Activated naive CD8-positive, alpha-beta T cell (primary cell): ENCODE data around the gene TES.

Experiments used
- H3K27ac Mint-ChIP-seq: one replicate; pipeline ENCODE4 v1.8.0; 2021; ENCODE audit warnings: mixed read lengths
- H3K27me3 Mint-ChIP-seq: one replicate; pipeline ENCODE4 v1.8.0; 2021; ENCODE audit warnings: mixed read lengths
- H3K36me3 Mint-ChIP-seq: one replicate; pipeline ENCODE4 v1.8.0; 2021; ENCODE audit warnings: mixed read lengths
- H3K4me1 Mint-ChIP-seq: one replicate; pipeline ENCODE4 v1.8.0; 2021; ENCODE audit warnings: low read depth, mixed read lengths
- H3K4me3 Mint-ChIP-seq: one replicate; pipeline ENCODE4 v1.8.0; 2021; ENCODE audit warnings: mild to moderate bottlenecking, mixed read lengths
- H3K9me3 Mint-ChIP-seq: one replicate; pipeline ENCODE4 v1.8.0; 2021; ENCODE audit warnings: low read depth, mixed read lengths

TES gene

GRCh38 chr7:116224492-116225098 is 14.3 kb downstream of the TES start:
- peaks cover 92% of the 10 kb centered on the region for H3K4me1 Mint-ChIP-seq
- peak overlapping the region; percentile 81 for H3K27ac Mint-ChIP-seq
- peaks cover 3% of the 10 kb centered on the region for H3K36me3 Mint-ChIP-seq
- H3K4me3 Mint-ChIP-seq, result peak overlapping the region; percentile 68
- H3K27me3 Mint-ChIP-seq, result no peaks in the 10 kb centered on the region
- H3K9me3 Mint-ChIP-seq, result no peaks in the 10 kb centered on the region

GRCh38 chr7:116225860-116226259 is 15.5 kb downstream of the TES start:
- Mint-ChIP-seq H3K36me3 (peaks cover 3% of the 10 kb centered on the region), H3K27ac (peak overlapping the region; percentile 37), H3K4me3 (no peak overlapping the region)

GRCh38 chr7:116226664-116227063 is 16.3 kb downstream of the TES start:
- H3K4me3 Mint-ChIP-seq, result no peak overlapping the region

More at GRCh38 chr7:116225860-116226259, 15.5 kb downstream of the TES start:
- Mint-ChIP-seq H3K27me3 (no peaks in the 10 kb centered on the region), H3K4me1 (peaks cover 92% of the 10 kb centered on the region), H3K9me3 (no peaks in the 10 kb centered on the region)

GRCh38 chr7:116227678-116228239 is 17.4 kb downstream of the TES start:
- Mint-ChIP-seq H3K4me3 (no peak overlapping the region), H3K36me3 (no peaks in the 10 kb centered on the region), H3K9me3 (no peaks in the 10 kb centered on the region), H3K4me1 (peaks cover 94% of the 10 kb centered on the region), H3K27ac (peak overlapping the region; percentile 66), H3K27me3 (no peaks in the 10 kb centered on the region)

More at GRCh38 chr7:116226664-116227063, 16.3 kb downstream of the TES start:
- peak overlapping the region; percentile 37 for H3K27ac Mint-ChIP-seq
- H3K9me3 Mint-ChIP-seq, result no peaks in the 10 kb centered on the region
- peaks cover 94% of the 10 kb centered on the region for H3K4me1 Mint-ChIP-seq
- no peaks in the 10 kb centered on the region for H3K27me3 Mint-ChIP-seq
- H3K36me3 Mint-ChIP-seq, result peaks cover 3% of the 10 kb centered on the region

- H3K27me3 Mint-ChIP-seq, result no peaks in the 10 kb centered on the region
- no peaks in the 10 kb centered on the region for H3K36me3 Mint-ChIP-seq
- H3K9me3 Mint-ChIP-seq, result no peaks in the 10 kb centered on the region
- H3K27ac Mint-ChIP-seq, result no peak overlapping the region
- H3K4me3 Mint-ChIP-seq, result no peak overlapping the region
- peaks cover 96% of the 10 kb centered on the region for H3K4me1 Mint-ChIP-seq
Observed at GRCh38 chr7:116228241-116228640, 17.9 kb downstream of the TES start.

GRCh38 chr7:116229366-116229765 is 19.0 kb downstream of the TES start:
- Mint-ChIP-seq H3K27me3 (no peaks in the 10 kb centered on the region), H3K27ac (peak overlapping the region; percentile 88), H3K36me3 (no peaks in the 10 kb centered on the region), H3K9me3 (no peaks in the 10 kb centered on the region), H3K4me1 (peaks cover 95% of the 10 kb centered on the region), H3K4me3 (no peak overlapping the region)

GRCh38 chr7:116230191-116231005 is 20.1 kb downstream of the TES start:
- H3K4me3 Mint-ChIP-seq, result peak overlapping the region; percentile 36
- H3K36me3 Mint-ChIP-seq, result no peaks in the 10 kb centered on the region
- no peaks in the 10 kb centered on the region for H3K9me3 Mint-ChIP-seq
- H3K27ac Mint-ChIP-seq, result peak overlapping the region; percentile 88
- no peaks in the 10 kb centered on the region for H3K27me3 Mint-ChIP-seq
- peaks cover 95% of the 10 kb centered on the region for H3K4me1 Mint-ChIP-seq

GRCh38 chr7:116231543-116231942 is 21.2 kb downstream of the TES start:
- Mint-ChIP-seq H3K4me3 (no peak overlapping the region), H3K4me1 (peaks cover 89% of the 10 kb centered on the region), H3K36me3 (no peaks in the 10 kb centered on the region), H3K27me3 (no peaks in the 10 kb centered on the region), H3K27ac (peak overlapping the region; percentile 88), H3K9me3 (no peaks in the 10 kb centered on the region)

- Mint-ChIP-seq H3K9me3 (no peaks in the 10 kb centered on the region), H3K27ac (peak overlapping the region; percentile 87), H3K27me3 (no peaks in the 10 kb centered on the region), H3K36me3 (no peaks in the 10 kb centered on the region), H3K4me3 (peak overlapping the region; percentile 32), H3K4me1 (peaks cover 89% of the 10 kb centered on the region)
Observed at GRCh38 chr7:116231949-116232348, 21.6 kb downstream of the TES start.

- H3K27ac Mint-ChIP-seq, result peak overlapping the region; percentile 87
- no peak overlapping the region for H3K4me3 Mint-ChIP-seq
- H3K27me3 Mint-ChIP-seq, result no peaks in the 10 kb centered on the region
- peaks cover 89% of the 10 kb centered on the region for H3K4me1 Mint-ChIP-seq
- no peaks in the 10 kb centered on the region for H3K36me3 Mint-ChIP-seq
- H3K9me3 Mint-ChIP-seq, result no peaks in the 10 kb centered on the region
Observed at GRCh38 chr7:116232350-116232749, 22.0 kb downstream of the TES start.

- no peak overlapping the region for H3K4me3 Mint-ChIP-seq
- no peaks in the 10 kb centered on the region for H3K27me3 Mint-ChIP-seq
- H3K27ac Mint-ChIP-seq, result peak overlapping the region; percentile 87
- peaks cover 89% of the 10 kb centered on the region for H3K4me1 Mint-ChIP-seq
- no peaks in the 10 kb centered on the region for H3K9me3 Mint-ChIP-seq
- no peaks in the 10 kb centered on the region for H3K36me3 Mint-ChIP-seq
Observed at GRCh38 chr7:116232920-116233319, 22.6 kb downstream of the TES start.

GRCh38 chr7:116234517-116235200 is 24.3 kb downstream of the TES start:
- H3K4me3 Mint-ChIP-seq, result peak overlapping the region; percentile 13

GRCh38 chr7:116235380-116235779 is 25.0 kb downstream of the TES start:
- peak overlapping the region; percentile 46 for H3K27ac Mint-ChIP-seq
- H3K4me3 Mint-ChIP-seq, result no peak overlapping the region
- no peaks in the 10 kb centered on the region for H3K9me3 Mint-ChIP-seq
- no peaks in the 10 kb centered on the region for H3K36me3 Mint-ChIP-seq
- no peaks in the 10 kb centered on the region for H3K27me3 Mint-ChIP-seq
- peaks cover 80% of the 10 kb centered on the region for H3K4me1 Mint-ChIP-seq

More at GRCh38 chr7:116234517-116235200, 24.3 kb downstream of the TES start:
- Mint-ChIP-seq H3K4me1 (peaks cover 85% of the 10 kb centered on the region), H3K36me3 (no peaks in the 10 kb centered on the region), H3K27me3 (no peaks in the 10 kb centered on the region), H3K27ac (peak overlapping the region; percentile 78), H3K9me3 (no peaks in the 10 kb centered on the region)

GRCh38 chr7:116236020-116236630 is 25.8 kb downstream of the TES start:
- no peak overlapping the region for H3K4me3 Mint-ChIP-seq
- no peak overlapping the region for H3K27ac Mint-ChIP-seq
- peaks cover 79% of the 10 kb centered on the region for H3K4me1 Mint-ChIP-seq
- no peaks in the 10 kb centered on the region for H3K36me3 Mint-ChIP-seq
- no peaks in the 10 kb centered on the region for H3K9me3 Mint-ChIP-seq
- no peaks in the 10 kb centered on the region for H3K27me3 Mint-ChIP-seq
